AG09309 (cell line): ENCODE data around the gene ATP5MC2.

ENCODE experiments used
- DNase-seq: peaks from one replicate; pipeline ENCODE4 v3.0.0-alpha.2; 2010; ENCODE audit warnings: low read depth
- H3K4me3 ChIP-seq: 2 replicates; pipeline ENCODE4 v1.5.1; 2011; ENCODE audit warnings: mild to moderate bottlenecking, low read depth, low read length, moderate library complexity; ENCODE audit not compliant: control insufficient read depth
- TF ChIP-seq, protein P1 (sequence below): IDR thresholded peaks from 2 replicates; pipeline ENCODE4 v1.5.1; 2011; ENCODE audit warnings: mild to moderate bottlenecking, low read depth, low read length, inconsistent platforms; ENCODE audit not compliant: insufficient read depth, control insufficient read depth; ENCODE audit errors: missing control alignments

Gene ATP5MC2

DNA sequence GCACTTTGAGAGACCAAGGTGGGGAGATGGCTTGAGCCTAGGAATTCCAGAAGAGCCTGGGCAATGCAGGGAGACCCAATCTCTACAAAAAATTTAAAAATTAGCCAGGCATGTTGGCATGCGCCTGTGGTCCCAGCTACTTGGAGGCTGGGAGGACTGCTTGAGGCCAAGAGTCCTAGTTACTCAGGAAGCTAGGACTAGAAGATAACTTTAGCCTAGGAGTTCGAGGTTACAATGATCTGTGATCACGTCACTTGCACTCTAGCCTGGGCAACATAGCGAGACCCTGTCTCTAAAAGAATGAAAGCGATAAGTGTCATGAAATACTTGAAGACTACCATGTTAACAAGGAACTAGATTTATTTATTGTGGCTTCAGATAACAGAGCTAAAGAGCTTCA is 53.2 kb downstream of the ATP5MC2 start:
- TF ChIP-seq, protein P1, sequence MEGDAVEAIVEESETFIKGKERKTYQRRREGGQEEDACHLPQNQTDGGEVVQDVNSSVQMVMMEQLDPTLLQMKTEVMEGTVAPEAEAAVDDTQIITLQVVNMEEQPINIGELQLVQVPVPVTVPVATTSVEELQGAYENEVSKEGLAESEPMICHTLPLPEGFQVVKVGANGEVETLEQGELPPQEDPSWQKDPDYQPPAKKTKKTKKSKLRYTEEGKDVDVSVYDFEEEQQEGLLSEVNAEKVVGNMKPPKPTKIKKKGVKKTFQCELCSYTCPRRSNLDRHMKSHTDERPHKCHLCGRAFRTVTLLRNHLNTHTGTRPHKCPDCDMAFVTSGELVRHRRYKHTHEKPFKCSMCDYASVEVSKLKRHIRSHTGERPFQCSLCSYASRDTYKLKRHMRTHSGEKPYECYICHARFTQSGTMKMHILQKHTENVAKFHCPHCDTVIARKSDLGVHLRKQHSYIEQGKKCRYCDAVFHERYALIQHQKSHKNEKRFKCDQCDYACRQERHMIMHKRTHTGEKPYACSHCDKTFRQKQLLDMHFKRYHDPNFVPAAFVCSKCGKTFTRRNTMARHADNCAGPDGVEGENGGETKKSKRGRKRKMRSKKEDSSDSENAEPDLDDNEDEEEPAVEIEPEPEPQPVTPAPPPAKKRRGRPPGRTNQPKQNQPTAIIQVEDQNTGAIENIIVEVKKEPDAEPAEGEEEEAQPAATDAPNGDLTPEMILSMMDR, result no peak
- DNase-seq, result no peak
- no peak overlapping the region for H3K4me3 ChIP-seq

DNA sequence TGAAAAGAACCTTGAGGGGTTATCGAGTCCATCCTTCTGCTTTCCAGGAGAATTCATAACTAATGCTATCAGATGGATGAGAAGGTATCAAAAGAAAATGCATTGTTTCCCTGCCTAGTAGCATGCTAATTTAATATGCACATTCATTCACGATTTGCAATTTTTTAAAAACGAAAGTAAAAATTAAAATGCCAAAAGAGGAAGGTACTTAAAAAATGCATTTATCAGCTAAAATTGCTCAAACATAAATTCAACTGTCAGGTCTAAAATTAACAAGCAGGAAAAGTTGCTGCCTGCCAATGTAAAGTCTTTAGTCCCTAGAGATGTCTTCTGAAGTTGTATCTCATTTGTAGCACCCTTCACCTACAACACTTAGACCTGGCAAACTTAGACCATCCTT is 57.6 kb downstream of the ATP5MC2 start:
- TF ChIP-seq, protein P1, result no peak
- H3K4me3 ChIP-seq, result peak overlapping the region; percentile 2; the same call in 1 of the 2 replicates
- DNase-seq, result no peak

DNA sequence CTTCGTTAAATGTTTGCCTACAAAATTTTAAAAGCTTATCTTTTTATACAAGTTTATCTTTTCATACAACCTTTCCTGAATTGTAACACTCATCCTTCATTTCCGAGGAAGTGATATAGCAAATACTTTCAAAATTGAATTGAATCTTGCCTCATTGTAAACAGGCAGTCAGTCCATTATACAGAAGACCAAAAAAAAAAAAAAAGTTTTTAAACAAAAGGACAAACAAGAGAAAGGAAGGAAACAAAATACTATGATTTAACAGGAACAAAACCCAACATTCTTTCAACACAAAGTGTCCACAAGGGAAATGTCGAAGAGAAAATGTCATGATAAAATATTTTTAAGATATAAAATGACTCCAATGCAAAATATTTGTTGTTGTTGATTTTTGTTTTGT is 58.2 kb downstream of the ATP5MC2 start:
- no peak overlapping the region for H3K4me3 ChIP-seq
- TF ChIP-seq, protein P1, result no peak
- DNase-seq, result no peak

DNA sequence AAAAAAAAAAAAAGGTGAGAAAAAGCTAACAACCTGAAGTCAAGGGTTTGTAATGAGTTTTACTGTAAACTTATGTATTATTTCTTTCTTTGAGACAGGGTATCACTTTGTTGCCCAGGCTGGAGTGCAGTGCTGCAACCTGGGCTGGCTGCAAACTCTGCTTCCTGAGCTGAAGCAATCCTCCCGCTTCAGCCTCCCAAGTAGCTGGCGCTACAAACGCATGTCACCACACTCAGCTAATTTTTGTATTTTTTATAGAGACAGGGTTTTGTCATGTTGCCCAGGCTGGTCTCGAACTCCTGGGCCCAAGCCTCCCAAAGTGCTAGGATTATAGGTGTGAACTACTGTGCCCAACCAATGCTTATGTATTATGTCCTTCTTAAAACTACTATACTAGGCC is 58.9 kb downstream of the ATP5MC2 start:
- H3K4me3 ChIP-seq, result no peak overlapping the region
- TF ChIP-seq, protein P1, result no peak
- no peak for DNase-seq
